Psoas muscle (tissue), 8 donors: ENCODE data around the gene ROBO2. TPM values are rescaled to one million over a fixed set of nuclear protein-coding genes. Genes with fewer than 3 reads are reported as not detected.
"Not testable (repeated sequence)": the region's sequence is repeated elsewhere in the genome, so short reads cannot be mapped to it uniquely, and the experiment has no call there.

Experiments used
- ATAC-seq, 4 donors: fragments of 200-7000 bp; cut with Tn5 transposase; one replicate each; pipeline ENCODE4 v1.9.1; 2020; ENCODE audit warnings: moderate library complexity in 3 of 4, mild to moderate bottlenecking in 2 of 4
- DNase-seq, 2 donors: peaks; one replicate each; pipeline ENCODE4 v3.0.0-alpha.2; 2020
- H3K27ac ChIP-seq: fragments of 200-600 bp; one replicate; pipeline ENCODE4 v1.8.0; 2022
- H3K27me3 ChIP-seq, 3 donors: fragments of 200-600 bp in 1 of 3; one replicate each; pipeline versions ENCODE4 v1.6.1 to v1.8.0; 2013 to 2022; ENCODE audit warnings: low read length in 2 of 3, mild to moderate bottlenecking in 2 of 3, moderate library complexity in 1 of 3; ENCODE audit not compliant: insufficient read depth in 3 of 3
- H3K36me3 ChIP-seq, 2 donors: fragments of 200-600 bp in 1 of 2; one replicate each; pipeline versions ENCODE4 v1.6.1 to v1.8.0; 2013 to 2022; ENCODE audit warnings: low read depth in 1 of 2, mild to moderate bottlenecking in 1 of 2, moderate library complexity in 1 of 2; ENCODE audit not compliant: insufficient read depth in 1 of 2
- H3K4me1 ChIP-seq: fragments of 200-600 bp; one replicate; pipeline ENCODE4 v1.8.0; 2022
- H3K4me3 ChIP-seq: fragments of 200-600 bp; one replicate; pipeline ENCODE4 v1.8.0; 2022; ENCODE audit warnings: mild to moderate bottlenecking
- H3K9me3 ChIP-seq: fragments of 200-600 bp; one replicate; pipeline ENCODE4 v1.8.0; 2022
- CTCF ChIP-seq: fragments of 200-600 bp; IDR thresholded peaks from one replicate; pipeline ENCODE4 v1.8.0; 2022; ENCODE audit warnings: antibody characterized with exemption
- WGBS, 3 donors: extraction: QIAGEN DNeasy Blood & Tissue Kit; methylation state at CpG; one replicate each; pipeline versions ENCODE4 v1.1.6 to v1.1.7; 2013; 5-methylcytosine and 5-hydroxymethylcytosine counted together
- intact Hi-C, 2 donors: fragments of 100-400 bp; cut with DNase I; formaldehyde crosslinking; loops; one replicate each; pipeline versions ENCODE4 v1.11.0 to v1.14.2; 2022
- polyA plus RNA-seq, 3 donors: library from polyadenylated mRNA; stranded (reverse); fragments of 200-250 nt; gene quantifications; one replicate each; pipeline ENCODE4 v1.2.3, GENCODE V29; 2013
- total RNA-seq, 4 donors: library from RNA; stranded (reverse); fragmentation: NEBNext Ultra II Directional in 2 of 4; extraction: Animal tissue kit (Norgen Biotek cat#: 25700) in 2 of 4; gene quantifications; one replicate each; pipeline versions ENCODE4 v1.2.1 to v1.2.4, GENCODE V29; 2021 to 2023
- donor health status: healthy with polysubstance abuse.
- donor health status: DM: no; HTN: no; CAD: no; lungs with moderate emphysema.
- donor health status: Bipolar disorder and iron deficiency.
- donor health status: healthy.
- donor health status: DM: yes; HTN: yes; CAD: no.
- donor health status: DM: no; HTN: no; CAD: no.
- donor health status: DM: no; HTN: no; CAD: no.
- donor health status: DM: yes; HTN: yes; CAD: no.

ROBO2 gene
- total and polyA plus RNA-seq, 7 donors: 0.03 to 0.39 (median 0.09) TPM; not detected in 1

GRCh38 chr3:77404871-77405270 lies 365.0 kb downstream of the ROBO2 start:
- Histone ChIP-seq H3K36me3 (no peaks in the 10 kb centered on the region), H3K4me3 (no peak overlapping the region), H3K27ac (no peak overlapping the region), H3K4me1 (no peaks in the 10 kb centered on the region), H3K9me3 (no peaks in the 10 kb centered on the region), H3K27me3 (no peaks in the 10 kb centered on the region)
- TF ChIP-seq CTCF: no peak
- ATAC-seq (no peak), DNase-seq (no peak)
- intact Hi-C loops: no loop called here
- WGBS, 3 donors: 31 to 39% (median 37%) methylated on average over 1 of the region's 1 CpG

- DNase-seq (no peak), ATAC-seq (no peak)
- Histone ChIP-seq H3K36me3 (no peaks in the 10 kb centered on the region), H3K27me3 (no peaks in the 10 kb centered on the region), H3K9me3 (no peaks in the 10 kb centered on the region), H3K4me3 (no peak overlapping the region), H3K27ac (no peak overlapping the region), H3K4me1 (no peaks in the 10 kb centered on the region)
- WGBS, 3 donors: 67 to 71% (median 67%) methylated on average over 3 of the region's 3 CpGs
- TF ChIP-seq CTCF: no peak
- intact Hi-C loops: no loop called here
These were observed 367.5 kb downstream of the ROBO2 start for GRCh38 chr3:77407441-77407840.

GRCh38 chr3:77410334-77410733 lies 370.4 kb downstream of the ROBO2 start:
- H3K27me3 ChIP-seq, H3K4me1 ChIP-seq, ATAC-seq, H3K4me3 ChIP-seq, H3K36me3 ChIP-seq, intact Hi-C loops, DNase-seq, H3K9me3 ChIP-seq, H3K27ac ChIP-seq: not testable (repeated sequence)
- 39 to 91% (median 89%) methylated on average over 1 of the region's 1 CpG for WGBS, 3 donors

GRCh38 chr3:77411334-77411733 lies 371.4 kb downstream of the ROBO2 start:
- no peaks in the 10 kb centered on the region for H3K27me3 ChIP-seq
- no peak for TF ChIP-seq CTCF
- DNase-seq (no peak), ATAC-seq (no peak)
- H3K4me3 ChIP-seq: no peak overlapping the region
- 79 to 82% (median 81%) methylated on average over 2 of the region's 2 CpGs for WGBS, 3 donors
- no peak overlapping the region for H3K27ac ChIP-seq
- intact Hi-C loops: no loop called here
- no peaks in the 10 kb centered on the region for H3K9me3 ChIP-seq
- H3K36me3 ChIP-seq: no peaks in the 10 kb centered on the region
- H3K4me1 ChIP-seq: no peaks in the 10 kb centered on the region

GRCh38 chr3:77412021-77412438 lies 372.1 kb downstream of the ROBO2 start:
- TF ChIP-seq CTCF: no peak
- Histone ChIP-seq H3K4me1 (no peaks in the 10 kb centered on the region), H3K36me3 (no peaks in the 10 kb centered on the region), H3K27ac (no peak overlapping the region), H3K9me3 (no peaks in the 10 kb centered on the region), H3K27me3 (no peaks in the 10 kb centered on the region), H3K4me3 (no peak overlapping the region)
- intact Hi-C loops: no loop called here
- DNase-seq (no peak), ATAC-seq (no peak)
- WGBS, 3 donors: 81% methylated on average over 4 of the region's 4 CpGs
